Measurements from ENCODE around the gene AFF2.

The AFF2 gene

DNA sequence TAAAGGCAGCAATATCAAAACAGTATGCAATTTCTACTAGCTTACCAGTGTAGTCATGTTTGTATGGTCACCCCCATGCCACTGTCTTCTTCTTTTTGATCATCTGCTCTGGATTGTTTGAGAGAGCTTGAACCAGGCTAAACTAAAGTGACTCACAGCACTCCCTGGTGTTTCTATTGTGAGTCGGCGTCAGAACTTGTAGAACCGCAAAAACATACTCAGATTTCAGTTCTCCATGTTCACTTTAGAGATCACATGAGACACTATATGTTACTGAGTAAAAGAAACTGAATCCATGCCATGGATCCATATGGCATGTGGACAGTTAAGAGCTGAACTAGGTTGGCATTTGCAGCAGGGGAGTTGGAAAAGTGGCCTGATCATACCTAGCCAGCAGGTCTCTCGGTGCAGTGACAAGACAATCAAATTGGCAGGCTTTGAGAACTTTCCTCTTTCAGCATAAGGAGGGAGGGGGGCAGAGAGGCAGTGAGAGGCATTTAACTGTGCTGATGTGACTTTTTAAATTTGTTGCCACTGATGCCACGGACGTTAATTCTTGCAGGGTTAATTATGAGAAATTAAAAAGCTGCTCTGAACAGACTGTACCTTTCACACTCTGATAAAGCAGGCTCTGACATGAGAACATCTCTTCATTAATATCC is 88.4 kb downstream of the AFF2 start:
- no peak for DNase-seq (ENCODE audit: low spot score)

DNA sequence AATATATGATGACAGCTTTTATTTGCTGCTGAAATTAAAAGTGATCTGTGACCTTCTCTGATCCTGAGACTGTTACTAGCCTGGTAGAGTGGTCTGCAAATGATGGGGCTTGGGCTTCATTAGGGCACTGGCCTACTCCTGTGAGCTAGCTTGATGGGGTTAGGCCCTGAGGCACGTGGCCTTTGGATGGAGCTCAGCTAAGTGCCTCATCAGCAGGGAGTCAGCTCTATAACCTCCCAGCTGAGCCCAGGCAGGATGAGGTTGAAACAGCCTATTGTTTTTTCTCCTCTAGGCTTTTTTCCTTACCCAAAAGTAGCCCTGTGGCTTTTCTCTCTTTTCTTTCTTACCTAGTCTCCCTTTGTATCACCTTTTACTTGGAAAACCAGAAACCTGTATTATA is 92.2 kb downstream of the AFF2 start:
- DNase-seq (ENCODE audit: low spot score) = no peak

DNA sequence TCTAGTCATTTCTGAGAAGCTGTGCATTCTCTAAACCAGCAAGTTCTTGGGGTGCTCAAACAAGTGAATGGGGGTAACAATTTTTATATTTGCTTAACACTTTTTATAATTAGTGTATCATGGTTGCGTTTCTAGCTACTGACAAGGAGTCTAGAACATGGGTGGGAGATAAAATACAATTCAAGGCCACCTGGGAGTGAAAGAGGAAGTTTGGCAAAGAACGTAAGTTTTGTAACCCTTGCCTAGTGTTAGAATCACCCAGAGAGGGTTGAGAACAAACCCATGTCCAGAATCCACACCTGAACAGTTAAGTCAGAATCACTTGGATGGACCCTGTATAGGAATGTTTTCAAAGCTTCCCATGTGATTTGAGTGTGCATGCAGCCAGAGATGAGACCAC is 92.7 kb downstream of the AFF2 start:
- DNase-seq (ENCODE audit: low spot score) = no peak

DNA sequence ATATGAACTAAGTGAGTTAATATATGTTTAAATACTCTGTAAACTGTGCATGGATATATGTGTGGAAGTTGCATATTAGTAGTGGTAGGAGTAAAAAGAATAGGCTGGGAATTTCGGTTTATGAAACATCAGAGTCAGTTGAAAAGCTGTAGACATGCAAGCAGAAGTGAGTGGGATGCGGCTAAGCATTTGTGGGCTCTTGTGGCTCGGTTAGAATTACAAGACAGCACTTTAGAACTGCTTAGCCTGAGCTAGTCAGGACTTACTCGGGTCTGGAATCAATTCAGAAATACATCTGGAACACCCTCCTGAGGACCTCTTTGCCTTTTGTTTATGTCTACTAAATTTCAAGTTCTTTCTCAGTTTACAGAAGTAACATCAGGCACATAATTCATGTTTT is 93.6 kb downstream of the AFF2 start:
- DNase-seq (ENCODE audit: low spot score) = no peak

DNA sequence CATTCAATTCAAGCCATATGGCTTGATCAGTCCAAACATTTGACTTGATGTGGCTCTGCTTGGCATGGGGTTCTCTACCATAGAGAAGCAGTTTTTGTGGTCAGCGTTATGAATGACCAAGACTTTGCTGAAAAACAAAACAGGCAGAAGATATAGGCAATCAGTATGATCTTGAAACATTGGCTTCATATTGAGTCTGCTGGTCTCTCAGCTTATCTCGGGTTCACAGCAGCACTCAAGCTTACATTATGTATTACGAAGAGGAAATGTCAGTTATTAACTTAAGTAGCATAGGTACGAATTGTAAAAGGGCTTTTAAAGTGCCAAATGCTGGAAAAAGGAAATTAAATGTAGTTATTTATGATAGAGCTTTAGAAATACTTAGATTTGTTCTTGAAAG is 99.0 kb downstream of the AFF2 start:
- no peak for DNase-seq (ENCODE audit: low spot score)

DNA sequence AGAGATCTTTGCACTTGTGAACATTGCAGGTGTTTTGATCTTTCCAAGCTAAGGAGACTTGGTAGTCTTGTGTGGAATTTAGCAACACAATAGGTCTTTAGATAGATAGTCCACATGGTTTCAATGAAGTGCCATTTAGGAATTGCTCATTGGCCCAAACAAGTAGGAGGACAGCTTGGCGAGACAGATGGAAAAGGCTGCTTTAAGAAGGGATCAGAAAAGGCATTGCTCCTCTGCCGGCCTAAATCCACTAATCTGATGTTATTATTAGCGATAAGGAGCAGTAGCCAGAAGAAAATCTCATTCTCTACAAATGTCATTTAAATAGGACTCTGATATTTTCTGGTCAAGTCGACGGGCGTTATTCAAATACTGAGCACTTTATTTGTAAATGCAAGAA is 99.7 kb downstream of the AFF2 start:
- DNase-seq (ENCODE audit: low spot score) = no peak

DNA sequence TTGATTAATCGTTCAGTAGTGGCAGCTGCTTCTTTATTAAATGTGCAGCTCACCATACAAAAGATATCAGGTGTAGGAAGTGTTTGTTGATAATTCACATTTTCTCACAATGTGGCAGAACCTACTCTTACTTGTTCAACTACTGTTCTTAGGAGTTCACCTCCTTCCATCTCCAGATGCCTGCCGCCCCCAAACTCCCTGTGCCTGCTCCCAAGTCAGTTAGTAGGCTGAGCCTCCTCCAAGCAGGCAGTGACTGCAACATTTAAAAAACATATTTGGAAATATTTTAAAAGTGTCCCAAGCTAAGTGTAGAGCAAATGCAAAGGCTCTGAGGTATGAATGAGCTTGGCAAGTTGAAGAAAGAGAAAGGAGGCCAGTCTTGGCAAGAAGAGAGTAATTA is 100.2 kb downstream of the AFF2 start:
- DNase-seq (ENCODE audit: low spot score) = no peak

DNA sequence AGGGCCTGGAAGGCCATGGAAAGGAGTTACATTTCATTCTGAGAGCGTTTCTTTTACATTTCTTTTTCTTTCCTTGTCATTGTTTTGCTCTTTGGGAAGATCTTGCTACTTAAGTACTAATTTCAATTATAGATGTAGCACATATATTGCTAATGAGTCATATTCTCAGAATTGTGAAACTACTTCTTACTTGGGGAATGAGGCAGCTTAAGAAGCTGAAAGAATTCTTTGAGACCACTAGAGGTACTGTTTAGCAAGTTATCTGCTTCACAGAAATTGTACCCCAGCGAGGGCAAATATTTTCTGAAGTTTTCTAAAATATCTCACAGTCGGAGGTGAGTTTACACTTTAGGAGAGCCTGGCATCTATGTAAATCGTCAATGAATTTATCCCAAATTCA is 100.6 kb downstream of the AFF2 start:
- DNase-seq (ENCODE audit: low spot score) = no peak

DNA sequence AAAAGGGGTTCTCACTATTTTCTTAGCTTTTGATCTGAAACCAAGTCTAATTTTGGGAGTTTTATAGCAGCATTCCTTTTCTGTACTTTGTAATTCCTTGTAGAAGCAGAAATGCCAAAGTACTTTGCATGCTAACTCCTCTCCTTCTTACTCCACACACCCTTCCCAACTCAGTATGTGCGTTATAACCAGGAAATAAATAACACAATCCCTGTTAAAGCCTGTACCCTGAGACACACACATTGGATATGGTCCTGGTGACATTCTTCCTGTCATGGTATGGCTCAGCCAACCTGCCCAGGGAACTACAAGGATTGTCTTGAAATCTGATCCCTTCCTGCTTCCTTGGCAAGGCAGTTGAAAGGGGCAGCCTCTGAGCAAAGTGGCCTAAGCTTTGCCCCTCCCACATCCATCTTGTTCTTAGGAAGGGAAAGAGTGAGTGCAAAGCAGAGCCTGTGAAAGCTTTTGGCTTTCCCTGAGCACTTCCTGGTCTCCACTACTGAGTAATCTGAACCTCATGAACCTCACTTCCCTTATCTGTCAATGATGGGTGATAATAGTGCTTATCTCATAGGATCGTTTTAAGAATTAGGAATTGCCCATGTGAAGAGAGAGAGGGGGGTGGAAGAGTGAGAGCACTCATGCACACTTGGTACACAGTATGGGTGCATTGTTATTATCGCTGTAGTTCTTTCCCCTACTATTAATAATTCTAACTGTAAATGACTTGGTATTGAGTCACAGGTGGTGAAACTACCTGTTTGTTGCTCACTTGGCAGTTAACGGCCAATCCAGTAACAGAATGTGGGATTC is 109.3 kb downstream of the AFF2 start:
- no peak for DNase-seq (ENCODE audit: low spot score)

DNA sequence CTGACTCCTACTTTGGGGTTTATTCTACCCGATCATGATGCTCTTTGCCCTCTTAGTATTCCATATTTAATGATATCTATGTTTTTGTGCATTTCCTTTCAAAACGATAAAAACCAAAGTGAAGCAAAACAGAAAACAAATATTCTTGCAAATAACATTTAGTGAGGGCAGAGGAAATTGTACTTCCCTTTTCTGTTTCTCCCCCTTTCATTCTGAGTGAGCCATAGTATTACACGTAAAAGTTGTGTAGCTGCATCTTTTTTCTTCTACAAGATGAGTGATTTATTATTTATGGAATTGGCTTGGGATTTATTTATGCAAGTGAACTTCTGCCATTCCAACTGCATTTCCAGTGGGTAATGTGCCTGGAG is 109.9 kb downstream of the AFF2 start:
- DNase-seq (ENCODE audit: low spot score) = no peak

DNA sequence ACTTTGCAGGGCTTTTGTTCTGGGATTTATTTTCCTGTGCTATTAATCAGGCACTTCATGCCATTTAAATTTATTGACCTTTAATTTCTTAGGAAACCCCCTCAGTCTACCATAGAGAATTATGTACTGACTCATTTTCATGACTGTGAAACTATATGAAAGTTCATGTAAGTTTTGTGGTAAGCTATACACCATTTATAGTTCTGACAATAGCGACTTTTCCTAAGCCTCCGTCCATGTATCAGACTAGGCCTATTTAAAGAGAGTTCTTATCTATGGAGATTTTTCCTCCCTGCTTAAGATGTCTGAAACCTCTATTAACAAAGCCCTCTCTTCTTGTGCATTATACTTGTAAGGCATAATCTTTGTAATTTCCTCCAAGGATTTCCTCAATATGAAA is 111.6 kb downstream of the AFF2 start:
- no peak for DNase-seq (ENCODE audit: low spot score)

DNA sequence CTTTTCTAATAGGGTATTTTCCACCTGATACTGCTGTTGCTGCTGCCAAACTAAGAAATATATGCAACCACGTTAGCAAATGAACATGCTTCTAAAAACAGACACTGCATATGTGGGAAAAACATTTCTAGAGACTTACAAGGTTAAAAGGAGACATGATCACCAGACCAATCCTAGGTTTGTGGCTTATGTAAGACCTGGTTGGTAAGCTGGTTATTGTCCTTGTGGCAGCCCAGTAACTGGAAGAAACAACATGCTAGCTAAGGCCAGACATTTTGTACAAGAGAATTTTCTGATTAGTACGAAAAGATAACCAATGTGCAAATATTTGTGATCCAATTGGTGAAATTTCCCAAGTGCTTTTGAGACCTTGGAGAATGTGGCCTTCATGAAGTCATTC is 112.0 kb downstream of the AFF2 start:
- DNase-seq (ENCODE audit: low spot score) = no peak

DNA sequence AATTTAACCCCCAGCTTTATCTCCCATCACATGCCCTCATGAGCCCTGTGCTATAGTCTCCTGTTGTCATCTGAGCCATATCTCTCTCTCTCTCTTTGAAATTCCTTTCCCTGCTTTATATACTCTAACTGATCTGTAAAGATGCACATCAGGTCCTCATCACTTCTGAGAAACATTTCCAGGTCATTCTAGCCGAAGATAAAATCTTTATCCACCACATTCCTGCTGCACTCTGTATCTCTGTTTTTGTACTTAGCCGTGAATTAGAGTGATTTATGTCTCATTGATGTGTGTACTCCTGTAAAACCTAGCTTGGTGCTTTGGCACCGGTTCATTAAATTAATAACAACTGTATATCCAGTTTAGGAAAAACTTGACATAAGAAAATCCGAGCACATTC is 113.2 kb downstream of the AFF2 start:
- no peak for DNase-seq (ENCODE audit: low spot score)

DNA sequence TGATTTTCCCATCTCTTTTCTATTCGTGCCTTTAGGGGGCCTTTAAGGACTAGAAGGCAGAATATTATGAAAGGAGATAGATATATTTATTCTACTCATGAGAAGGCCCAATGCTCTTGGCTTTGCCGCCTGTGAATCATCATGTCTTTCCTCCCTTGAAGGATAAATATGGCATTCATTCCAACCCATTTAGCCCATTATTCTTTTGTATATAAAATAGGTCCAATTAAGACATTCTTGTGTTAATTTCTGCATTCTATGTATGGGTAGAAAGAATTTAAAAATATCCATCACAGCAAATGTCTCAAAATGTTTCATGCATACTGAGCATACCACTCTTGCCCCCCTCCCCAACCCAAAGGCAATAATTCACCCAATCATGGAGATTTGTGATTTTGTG is 115.1 kb downstream of the AFF2 start:
- no peak for DNase-seq (ENCODE audit: low spot score)

DNA sequence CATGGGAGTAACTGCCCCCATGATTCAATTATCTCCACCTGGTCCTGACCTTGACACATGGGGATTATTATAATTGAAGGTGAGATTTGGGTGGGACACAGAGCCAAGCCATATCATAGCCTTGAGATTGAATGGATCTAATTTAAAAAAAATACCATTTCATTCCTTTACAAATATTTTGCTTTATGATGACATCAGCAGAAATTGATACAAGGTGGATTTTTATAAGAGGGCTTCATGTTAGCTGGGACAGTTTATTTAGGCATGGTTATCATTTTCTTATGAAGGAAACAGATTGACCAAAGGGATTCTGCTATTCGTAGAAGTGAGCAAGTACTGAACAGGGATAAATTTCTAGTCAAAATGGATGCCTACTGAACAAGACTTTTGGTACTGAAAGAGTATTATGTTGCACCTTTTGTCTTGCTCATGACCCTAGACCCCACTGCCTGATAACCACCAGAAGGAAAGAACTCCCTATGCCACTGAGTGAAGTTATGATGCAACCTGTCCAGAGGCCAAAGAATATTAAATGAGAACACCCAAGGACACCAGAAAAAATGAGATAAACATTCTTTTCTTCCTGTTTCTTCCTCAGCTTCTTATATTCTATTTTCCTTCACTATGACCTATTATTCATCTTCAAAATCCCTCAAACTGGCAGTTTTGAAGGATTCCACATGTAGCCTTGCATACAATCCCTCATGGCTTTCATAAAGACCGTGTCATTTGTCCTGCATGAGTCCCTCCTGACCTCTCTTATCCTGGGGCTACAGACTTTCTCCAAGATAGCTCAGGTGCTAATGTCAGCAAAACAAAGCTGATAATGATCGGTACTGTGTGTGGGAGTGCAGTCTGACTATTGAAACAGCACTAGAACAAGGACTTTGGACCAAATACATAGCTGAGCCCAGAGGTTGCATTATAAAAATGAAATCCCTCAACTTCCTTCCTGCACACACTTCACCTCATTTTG is 118.3 kb downstream of the AFF2 start:
- DNase-seq (ENCODE audit: low spot score) = no peak

DNA sequence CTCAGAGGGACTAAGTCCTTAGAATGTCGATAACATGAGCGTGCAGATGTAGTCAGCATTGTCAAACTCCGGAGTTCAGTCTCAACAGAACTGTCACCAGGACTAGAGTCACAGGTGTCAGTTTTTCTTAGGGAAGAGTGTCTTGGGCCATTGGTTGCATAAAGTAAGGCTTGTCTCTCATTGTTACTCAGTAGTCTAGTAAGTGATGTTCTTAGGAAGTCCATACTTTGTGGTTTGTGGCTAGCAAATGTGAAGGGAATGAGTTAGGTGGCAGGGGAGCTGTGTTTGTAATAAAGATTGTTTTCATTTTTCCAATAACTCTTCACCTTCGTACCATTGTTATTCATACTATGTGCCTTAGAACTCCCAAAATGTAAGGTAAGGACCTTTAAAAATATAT is 119.6 kb downstream of the AFF2 start:
- DNase-seq (ENCODE audit: low spot score) = no peak

DNA sequence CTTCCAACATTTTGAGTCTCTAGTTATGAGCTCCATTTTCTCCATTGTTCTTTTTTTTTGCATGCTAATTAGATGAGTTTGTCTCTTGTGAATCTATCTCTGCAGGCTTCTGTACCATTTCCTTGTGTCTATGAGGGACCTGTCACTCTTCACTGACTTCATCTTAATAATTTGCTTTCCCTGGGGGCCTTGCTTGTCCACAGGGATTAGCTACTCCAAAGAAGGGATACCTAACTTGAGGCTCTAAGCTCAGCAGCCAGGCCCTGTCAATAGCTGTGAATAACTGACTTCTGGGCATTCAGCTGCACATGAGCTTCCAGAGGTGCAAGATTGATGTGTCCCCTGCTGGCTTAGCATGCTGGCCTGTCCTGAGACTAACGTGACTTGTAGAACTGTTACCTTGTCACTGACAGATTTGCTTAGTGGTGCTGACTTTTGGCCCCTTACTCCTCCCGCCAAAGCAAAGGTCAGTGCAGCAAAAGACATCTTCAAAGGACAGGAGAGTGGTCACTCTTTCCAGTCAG is 124.6 kb downstream of the AFF2 start:
- no peak for DNase-seq (ENCODE audit: low spot score)

DNA sequence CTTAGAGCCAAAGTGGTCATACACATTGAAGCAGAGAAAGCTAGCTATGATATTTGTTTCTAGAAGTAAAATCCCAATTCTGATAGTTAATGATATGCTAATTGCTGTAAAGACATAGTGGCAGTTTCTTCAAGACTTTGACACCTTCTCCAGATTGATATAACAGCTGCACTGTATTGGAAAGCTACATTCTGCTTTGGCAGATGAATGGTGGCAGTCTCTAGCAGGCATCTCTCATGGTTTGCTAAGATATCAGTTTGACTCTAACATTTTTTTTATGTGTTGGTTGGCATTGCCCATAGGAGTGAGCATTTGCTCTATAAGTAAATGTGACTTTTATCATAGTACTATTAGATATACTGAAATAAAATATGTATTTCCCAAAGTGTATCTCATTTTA is 128.2 kb downstream of the AFF2 start:
- no peak for DNase-seq (ENCODE audit: low spot score)

DNA sequence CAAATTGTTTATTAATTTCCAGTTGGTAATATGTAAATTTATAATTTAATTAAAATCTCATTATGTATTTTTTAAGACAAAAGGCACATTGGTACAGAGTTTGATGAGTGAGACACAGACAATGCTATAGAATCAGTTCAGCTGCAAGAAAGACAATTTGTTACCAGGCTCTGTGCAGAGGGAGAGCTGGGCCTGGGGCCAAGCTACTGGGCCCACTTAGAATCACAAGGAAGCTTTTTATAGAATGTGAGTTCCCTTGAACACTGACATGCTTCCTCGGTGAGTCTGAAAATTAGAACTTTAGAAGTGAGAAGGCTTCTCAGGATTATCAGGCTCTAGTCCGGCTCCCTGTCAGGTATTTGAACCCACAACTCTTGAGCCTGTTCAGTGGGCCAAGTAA is 129.0 kb downstream of the AFF2 start:
- DNase-seq (ENCODE audit: low spot score) = no peak

DNA sequence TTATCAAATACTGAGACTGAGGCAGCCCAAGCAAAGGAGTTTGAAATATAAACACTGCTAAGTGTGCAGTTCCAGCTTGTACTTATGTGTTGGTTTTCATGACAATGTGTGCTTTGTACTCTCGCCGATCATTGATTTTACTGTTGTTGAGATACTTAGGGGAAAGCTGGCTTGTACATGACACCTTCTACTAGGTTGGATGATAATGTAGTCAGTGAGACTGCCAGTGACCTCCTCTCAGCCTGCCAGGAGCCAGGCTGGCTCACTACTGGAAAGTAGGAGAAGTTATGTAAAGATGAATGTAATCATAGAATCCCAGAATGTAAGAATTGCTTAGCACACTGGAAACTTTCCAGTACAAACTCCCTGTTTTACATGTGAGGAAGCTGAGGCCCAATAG is 132.0 kb downstream of the AFF2 start:
- DNase-seq (ENCODE audit: low spot score) = no peak

DNA sequence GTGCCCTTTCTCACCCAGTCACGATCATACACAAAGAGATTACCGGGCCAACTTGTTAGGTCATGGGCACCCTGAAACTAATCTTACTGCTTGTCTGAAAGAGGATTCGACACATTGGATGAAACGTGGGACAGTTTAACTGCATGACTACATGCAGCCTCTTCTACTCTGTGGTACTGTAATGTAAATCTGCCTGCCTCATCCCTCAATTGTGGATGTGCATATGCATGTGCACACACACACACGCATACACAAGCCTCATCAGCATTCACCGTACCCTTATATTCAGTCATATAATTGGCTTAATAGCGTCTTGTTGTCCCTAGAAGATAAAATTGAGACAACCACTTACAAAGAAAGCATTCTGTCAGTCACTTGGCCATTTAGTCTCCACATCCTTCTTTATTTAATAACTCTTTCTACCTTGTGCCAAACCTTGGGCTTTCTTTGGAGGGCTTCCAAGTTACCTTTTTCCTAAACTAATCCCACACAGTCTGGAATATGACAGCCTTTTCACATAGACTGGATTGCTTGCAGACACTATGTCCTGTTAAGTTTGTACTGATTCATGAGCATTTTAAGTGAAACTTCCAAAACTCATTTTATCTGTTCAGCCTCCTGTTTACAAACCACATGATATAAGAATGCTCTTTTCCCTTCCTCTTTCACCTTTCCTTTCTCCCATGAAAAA is 132.9 kb downstream of the AFF2 start:
- no peak for DNase-seq (ENCODE audit: low spot score)

DNA sequence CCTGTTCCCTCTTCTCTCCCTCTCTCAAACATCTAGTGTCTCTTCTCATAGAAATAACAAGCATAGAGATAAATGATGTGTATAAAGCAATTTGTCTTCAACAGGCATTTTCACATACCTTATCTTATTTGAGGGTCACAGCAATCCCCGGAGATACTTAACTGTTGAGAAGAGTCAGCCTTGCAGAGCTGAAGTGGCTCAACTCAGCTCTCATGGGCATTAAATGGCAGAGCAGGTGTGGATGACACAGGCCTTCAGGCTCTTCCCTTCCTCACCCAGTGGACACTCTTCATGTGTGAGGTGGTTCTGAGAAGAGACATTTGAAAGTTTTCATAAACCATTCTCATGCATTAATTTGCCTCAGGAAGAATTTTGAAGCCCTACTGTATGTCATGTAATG is 134.2 kb downstream of the AFF2 start:
- no peak for DNase-seq (ENCODE audit: low spot score)
